ENCODE data around the gene KIF11. TPM values are rescaled to one million over a fixed set of nuclear protein-coding genes. Genes with fewer than 3 reads are reported as not detected.
A peak's percentile ranks its signal among the peaks of the same experiment; 100 is the strongest.

KIF11 gene
- total and polyA plus RNA-seq, 2 of the 13 experiments (the other 11 are each of a cell fraction or from before 2014, with no cell fraction given) = 8.7 to 38.4 TPM

- H3K9me3 ChIP-seq (ENCODE audit: low read length) = no peaks in the 10 kb centered on the region
- no peaks in the 10 kb centered on the region; a peak in 1 of 5 replicates for H3K27me3 ChIP-seq (ENCODE audit: control insufficient read depth in 1 of 2, insufficient read depth in 2 of 2, low read length in 2 of 2)
- 15% methylated on average over 8 of the region's 8 CpGs for WGBS (ENCODE audit: low lambda C conversion rate)
- H3K9ac ChIP-seq (ENCODE audit: insufficient read depth, low read depth, low read length) = peak overlapping the region; percentile 95
- in situ Hi-C loops (cut with HindIII; ENCODE audit: extremely low pct_ligation_motif_present, low pct_unique_long_range_greater_than_20kb) = loop anchor here (5.0 kb wide), 1 partner anchor 50 kb away; no protein-coding TSS in a partner anchor
- BruUV-seq (replicated peaks) = no TSS peak
- DNase-seq (ENCODE audit: low spot score) = no peak
- no peak for TF ChIP-seq PTBP1 (IDR thresholded peaks at IDR 0.05; ENCODE audit: low read depth, low read length, poor library complexity, severe bottlenecking)
- 0 out of 2 replicates have a peak, but pooled peaks have one; percentile 21 for TF ChIP-seq HBP1 (CRISPR knock-in tag; IDR thresholded peaks at IDR 0.05; ENCODE audit: low read depth)
- 0 out of 2 replicates have a peak, but pooled peaks have one; percentile 31 for TF ChIP-seq ZNF446 (CRISPR knock-in tag; IDR thresholded peaks at IDR 0.05)
- TF ChIP-seq ZKSCAN1 (IDR thresholded peaks at IDR 0.05; ENCODE audit: low read length) = peak; percentile 90
- peak overlapping the region; percentile 92 for H3K4me2 ChIP-seq (ENCODE audit: low read depth, low read length)
- ATAC-seq = no peak
- no peaks in the 10 kb centered on the region for H4K20me1 ChIP-seq (ENCODE audit: insufficient read depth, low read length)
- H2AFZ ChIP-seq (ENCODE audit: low read length) = no peak overlapping the region
- ChIA-PET CTCF (ENCODE audit: low intra/inter-chr PET ratio, low total read pairs) (no interaction called here), POLR2A (interaction anchor here (0.6 to 5.3 kb wide), 4 partner anchors 13 to 740 kb away, joined by 3 to 71 read pairs (median 4); partner anchors contain the start of gene KIF11)
- H3K27ac ChIP-seq (ENCODE audit: extremely low read length, insufficient read depth, low read length) = peak overlapping the region; percentile 98
- FAIRE-seq = peak; percentile 18
- H3K4me3 ChIP-seq (replicated peaks in 1 of 3; ENCODE audit: insufficient read depth in 1 of 3, low read depth in 2 of 3, low read length in 3 of 3) = peak overlapping the region; percentile 69 to 97 (median 96)
- H3K4me1 ChIP-seq (ENCODE audit: insufficient read depth, low read length) = peaks cover 40% of the 10 kb centered on the region
- peaks cover 50% of the 10 kb centered on the region for H3K79me2 ChIP-seq (ENCODE audit: insufficient read depth, low read length)
- peaks cover 0 to 8% of the 10 kb centered on the region in 2 experiments; a peak in 2 of 5 replicates for H3K36me3 ChIP-seq (replicated peaks in 1 of 2; ENCODE audit: control insufficient read depth in 1 of 2, insufficient read depth in 2 of 2, low read length in 2 of 2)
- intact Hi-C loops (cut with micrococcal nuclease; ENCODE audit: unreplicated experiment) = no loop called here
Observed at GRCh38 chr10:92572362-92573090, 20.4 kb upstream of the KIF11 start.

Data from HepG2 (cell line).